OCI-LY3 (cell line): ENCODE results near the gene TPP1.
A peak's percentile ranks its signal among the peaks of the same experiment; 100 is the strongest.

Experiments
- H2AFZ ChIP-seq: fragments of 200-600, 300-600 bp; shearing (Covaris generic); 2 replicates; pipeline ENCODE4 v1.6.0; 2014; ENCODE audit warnings: antibody characterized with exemption, low read depth, low read length
- H3K27ac ChIP-seq: fragments of 200-600, 300-600 bp; sonication (generic); 2 replicates; pipeline ENCODE4 v1.5.1; 2014; ENCODE audit warnings: mild to moderate bottlenecking, low read length, moderate library complexity, mixed read lengths
- H3K27me3 ChIP-seq: fragments of 200-600, 300-600 bp; sonication (generic); 2 replicates; pipeline ENCODE4 v1.6.1; 2014; ENCODE audit warnings: low read depth, low read length, mixed read lengths
- H3K36me3 ChIP-seq: fragments of 200-600, 300-600 bp; sonication (generic); replicated peaks from 2 replicates; pipeline ENCODE3; 2014; ENCODE audit warnings: low read depth, low read length, mixed read lengths
- H3K4me1 ChIP-seq: fragments of 300-600, 200-600 bp; sonication (generic); 2 replicates; pipeline ENCODE4 v1.6.1; 2014; ENCODE audit warnings: low read length, mixed read lengths
- H3K4me2 ChIP-seq: fragments of 200-600, 300-600 bp; sonication (generic); 2 replicates; pipeline ENCODE4 v1.6.1; 2014; ENCODE audit warnings: low read length, mixed read lengths
- H3K4me3 ChIP-seq: fragments of 300-600, 200-600 bp; sonication (generic); 2 replicates; pipeline ENCODE4 v1.5.1; 2014; ENCODE audit warnings: antibody characterized with exemption, mild to moderate bottlenecking, low read length, moderate library complexity
- H3K79me2 ChIP-seq: fragments of 300-600, 200-600 bp; shearing (Covaris generic); 2 replicates; pipeline ENCODE4 v1.6.1; 2014; ENCODE audit warnings: mild to moderate bottlenecking, low read length, mixed read lengths
- H3K9ac ChIP-seq: fragments of 300-600, 200-600 bp; shearing (Covaris generic); 2 replicates; pipeline ENCODE4 v1.6.0; 2014; ENCODE audit warnings: mild to moderate bottlenecking, low read length, moderate library complexity
- H3K9me3 ChIP-seq: fragments of 200-600, 300-600 bp; shearing (Covaris generic); 2 replicates; pipeline ENCODE4 v1.6.1; 2014; ENCODE audit warnings: low read length, mixed read lengths; ENCODE audit not compliant: insufficient read depth
- H4K20me1 ChIP-seq: fragments of 200-600, 300-600 bp; sonication (generic); 2 replicates; pipeline ENCODE4 v1.6.1; 2016; ENCODE audit warnings: low read length, mixed read lengths; ENCODE audit not compliant: insufficient read depth
- EZH2phosphoT487 ChIP-seq: fragments of 200-600 bp; shearing (Covaris generic); IDR thresholded peaks from 2 replicates; pipeline ENCODE4 v1.6.1; 2018; ENCODE audit warnings: antibody characterized with exemption, mixed run types, low read depth
- TF ChIP-seq, protein P1 (sequence below): fragments of 200-600, 300-600 bp; sonication (generic); IDR thresholded peaks from 2 replicates; pipeline ENCODE4 v1.5.1; 2014; ENCODE audit warnings: antibody characterized with exemption, low read length, low read depth

Gene TPP1

DNA sequence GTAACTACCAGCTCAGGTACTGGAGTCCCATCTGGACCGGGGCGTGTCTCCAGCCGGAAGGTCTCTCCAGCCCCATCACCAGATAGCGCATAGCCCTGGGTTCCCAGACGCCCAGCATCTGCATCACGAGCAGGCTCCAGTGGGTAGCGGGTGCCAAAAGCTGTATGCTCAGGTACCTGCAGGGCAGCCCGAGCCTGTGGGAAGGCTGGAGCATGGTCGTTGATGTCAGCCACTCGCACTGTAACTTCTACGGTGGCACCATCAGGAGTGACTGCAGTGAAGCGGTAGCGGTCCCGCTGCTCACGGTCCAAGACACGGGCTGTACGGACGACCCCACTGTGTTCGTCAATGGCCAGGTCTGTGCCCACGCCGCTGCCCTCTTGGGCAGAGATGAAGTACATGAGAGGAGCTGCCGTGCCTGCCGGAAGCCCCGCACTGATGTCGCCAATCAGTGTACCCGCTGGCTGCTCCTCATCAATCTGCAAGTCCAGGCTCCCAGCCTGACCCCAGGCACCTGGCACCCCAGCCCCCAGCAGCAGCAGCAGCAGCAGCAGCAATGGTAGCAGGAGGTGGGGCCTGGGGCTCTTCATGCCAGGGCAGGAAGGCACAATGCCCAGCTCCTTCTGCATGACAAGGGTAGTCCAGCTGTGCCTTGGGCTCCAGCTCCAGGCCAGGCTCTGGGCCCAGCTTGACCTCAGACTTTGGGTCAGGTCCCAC, 21.9 kb upstream of the TPP1 start:
- H3K36me3 ChIP-seq, result no peaks in the 10 kb centered on the region
- peaks cover 2% of the 10 kb centered on the region for H3K4me1 ChIP-seq
- 0 out of 2 replicates have a peak, but pooled peaks cover 9% of the 10 kb centered on the region for H3K27me3 ChIP-seq
- no peak overlapping the region for H2AFZ ChIP-seq
- no peak for TF ChIP-seq EZH2phosphoT487
- no peaks in the 10 kb centered on the region for H3K79me2 ChIP-seq
- H3K27ac ChIP-seq, result no peak overlapping the region
- H3K4me3 ChIP-seq, result no peak overlapping the region
- H3K9me3 ChIP-seq, result no peaks in the 10 kb centered on the region
- H3K4me2 ChIP-seq, result no peak overlapping the region
- no peak overlapping the region for H3K9ac ChIP-seq
- H4K20me1 ChIP-seq, result no peaks in the 10 kb centered on the region

DNA sequence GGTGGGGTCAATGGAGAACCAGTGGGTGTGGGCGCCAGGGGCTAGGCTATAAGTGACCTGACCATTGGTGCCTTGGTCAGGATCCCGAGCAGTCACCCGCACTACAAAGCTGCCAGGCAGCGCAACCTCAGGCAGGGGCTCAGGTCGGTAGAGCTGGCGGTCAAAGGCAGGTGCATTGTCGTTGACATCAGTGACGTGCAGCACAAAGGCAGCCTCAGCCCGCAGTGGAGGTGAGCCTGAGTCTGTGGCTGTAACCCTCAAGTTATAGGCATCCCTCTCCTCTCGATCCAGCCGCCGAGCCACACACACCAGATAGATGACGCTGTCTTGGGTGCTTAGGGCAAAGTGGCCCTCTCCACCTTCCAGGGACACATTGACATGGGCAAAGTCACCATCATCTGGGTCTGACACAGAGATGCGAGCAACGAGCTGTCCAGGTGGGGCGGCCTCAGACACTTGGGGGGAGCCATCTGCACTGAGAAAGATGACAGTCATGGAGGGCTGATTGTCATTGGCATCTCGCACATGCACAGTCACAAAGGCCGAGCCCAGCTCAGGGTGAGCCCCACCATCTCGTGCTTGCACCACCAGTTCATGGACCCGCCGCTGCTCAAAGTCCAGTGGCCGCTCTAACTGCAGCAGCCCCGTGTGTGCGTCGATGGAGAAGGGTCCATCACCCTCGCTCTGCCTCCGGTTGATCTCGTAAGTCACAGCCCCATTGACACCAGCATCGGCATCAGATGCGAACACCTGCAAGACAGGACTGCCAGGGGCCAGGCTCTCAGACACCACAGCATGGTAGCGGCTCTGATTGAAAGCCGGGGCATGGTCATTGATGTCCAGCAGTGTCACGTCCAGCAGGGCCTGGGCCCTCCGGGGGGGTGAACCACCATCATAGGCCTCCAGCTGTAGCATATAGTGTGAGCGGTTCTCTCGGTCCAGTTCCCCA, 21.1 kb upstream of the TPP1 start:
- Histone ChIP-seq H3K4me2 (no peak overlapping the region), H3K9me3 (no peaks in the 10 kb centered on the region), H3K79me2 (no peaks in the 10 kb centered on the region), H3K9ac (no peak overlapping the region), H3K36me3 (no peaks in the 10 kb centered on the region), H3K27ac (no peak overlapping the region), H3K4me3 (no peak overlapping the region), H4K20me1 (no peaks in the 10 kb centered on the region), H3K4me1 (no peaks in the 10 kb centered on the region), H2AFZ (no peak overlapping the region), H3K27me3 (0 out of 2 replicates have a peak, but pooled peaks cover 9% of the 10 kb centered on the region)
- TF ChIP-seq EZH2phosphoT487, result no peak
- TF ChIP-seq, protein P1, sequence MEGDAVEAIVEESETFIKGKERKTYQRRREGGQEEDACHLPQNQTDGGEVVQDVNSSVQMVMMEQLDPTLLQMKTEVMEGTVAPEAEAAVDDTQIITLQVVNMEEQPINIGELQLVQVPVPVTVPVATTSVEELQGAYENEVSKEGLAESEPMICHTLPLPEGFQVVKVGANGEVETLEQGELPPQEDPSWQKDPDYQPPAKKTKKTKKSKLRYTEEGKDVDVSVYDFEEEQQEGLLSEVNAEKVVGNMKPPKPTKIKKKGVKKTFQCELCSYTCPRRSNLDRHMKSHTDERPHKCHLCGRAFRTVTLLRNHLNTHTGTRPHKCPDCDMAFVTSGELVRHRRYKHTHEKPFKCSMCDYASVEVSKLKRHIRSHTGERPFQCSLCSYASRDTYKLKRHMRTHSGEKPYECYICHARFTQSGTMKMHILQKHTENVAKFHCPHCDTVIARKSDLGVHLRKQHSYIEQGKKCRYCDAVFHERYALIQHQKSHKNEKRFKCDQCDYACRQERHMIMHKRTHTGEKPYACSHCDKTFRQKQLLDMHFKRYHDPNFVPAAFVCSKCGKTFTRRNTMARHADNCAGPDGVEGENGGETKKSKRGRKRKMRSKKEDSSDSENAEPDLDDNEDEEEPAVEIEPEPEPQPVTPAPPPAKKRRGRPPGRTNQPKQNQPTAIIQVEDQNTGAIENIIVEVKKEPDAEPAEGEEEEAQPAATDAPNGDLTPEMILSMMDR, result no peak

DNA sequence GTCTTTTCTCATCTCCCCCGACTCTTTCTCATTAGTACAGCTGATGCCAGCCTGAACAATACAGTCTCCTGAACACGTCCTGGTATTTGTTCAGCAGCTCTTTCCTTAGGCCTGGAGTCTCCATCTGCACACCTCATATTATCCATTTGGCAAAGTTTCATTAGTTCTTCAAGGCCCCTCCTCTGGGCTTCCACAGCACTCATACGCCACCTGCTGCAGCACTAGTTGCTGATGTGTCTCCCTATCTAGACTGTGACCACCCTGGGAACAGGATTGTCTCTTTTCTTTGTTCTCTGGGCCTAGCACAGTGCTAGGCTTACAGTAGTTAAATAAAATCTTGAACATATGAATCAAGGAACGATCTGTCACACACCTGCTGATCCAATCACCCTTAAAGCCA, 19.2 kb upstream of the TPP1 start:
- Histone ChIP-seq H3K27me3 (no peaks in the 10 kb centered on the region), H3K9ac (no peak overlapping the region), H4K20me1 (no peaks in the 10 kb centered on the region), H3K79me2 (no peaks in the 10 kb centered on the region), H3K9me3 (no peaks in the 10 kb centered on the region), H3K4me2 (no peak overlapping the region), H3K4me3 (no peak overlapping the region), H3K36me3 (no peaks in the 10 kb centered on the region), H2AFZ (no peak overlapping the region), H3K27ac (no peak overlapping the region), H3K4me1 (no peaks in the 10 kb centered on the region)
- no peak for TF ChIP-seq EZH2phosphoT487
- TF ChIP-seq, protein P1, result peak; percentile 16; the same call in 1 of the 2 replicates

DNA sequence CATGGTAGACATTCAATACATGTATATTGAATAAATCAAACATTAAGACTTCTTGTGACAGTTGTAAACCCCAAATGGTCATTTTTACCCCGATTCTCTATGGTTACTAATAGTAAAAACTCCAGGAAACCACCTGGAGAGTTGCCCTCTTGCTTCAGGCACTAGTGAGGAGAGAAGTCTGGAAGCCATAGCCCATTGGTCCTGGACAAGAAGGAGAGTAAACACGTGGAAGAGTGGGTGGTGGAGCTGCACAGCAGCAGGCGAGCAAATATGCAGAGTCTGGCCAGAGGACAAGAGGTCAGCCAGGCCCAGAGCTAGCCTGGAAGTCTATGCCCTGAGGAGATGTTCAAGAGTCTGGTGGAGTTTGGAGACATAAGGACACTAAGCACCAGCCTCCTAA, 18.6 kb upstream of the TPP1 start:
- Histone ChIP-seq H4K20me1 (no peaks in the 10 kb centered on the region), H3K9me3 (no peaks in the 10 kb centered on the region), H3K79me2 (no peaks in the 10 kb centered on the region), H3K9ac (no peak overlapping the region), H3K4me3 (no peak overlapping the region), H3K27me3 (no peaks in the 10 kb centered on the region), H2AFZ (no peak overlapping the region), H3K4me2 (no peak overlapping the region), H3K27ac (no peak overlapping the region), H3K4me1 (no peaks in the 10 kb centered on the region), H3K36me3 (no peaks in the 10 kb centered on the region)
- TF ChIP-seq, protein P1, result no peak
- no peak for TF ChIP-seq EZH2phosphoT487
